ENCODE measurements around the gene DNAH10. TPM values are rescaled to one million over a fixed set of nuclear protein-coding genes. Genes with fewer than 3 reads are reported as not detected.

DNAH10 gene
- total and polyA plus RNA-seq, 4 donors: 4.5 to 18.1 (median 11.4) TPM

DNA sequence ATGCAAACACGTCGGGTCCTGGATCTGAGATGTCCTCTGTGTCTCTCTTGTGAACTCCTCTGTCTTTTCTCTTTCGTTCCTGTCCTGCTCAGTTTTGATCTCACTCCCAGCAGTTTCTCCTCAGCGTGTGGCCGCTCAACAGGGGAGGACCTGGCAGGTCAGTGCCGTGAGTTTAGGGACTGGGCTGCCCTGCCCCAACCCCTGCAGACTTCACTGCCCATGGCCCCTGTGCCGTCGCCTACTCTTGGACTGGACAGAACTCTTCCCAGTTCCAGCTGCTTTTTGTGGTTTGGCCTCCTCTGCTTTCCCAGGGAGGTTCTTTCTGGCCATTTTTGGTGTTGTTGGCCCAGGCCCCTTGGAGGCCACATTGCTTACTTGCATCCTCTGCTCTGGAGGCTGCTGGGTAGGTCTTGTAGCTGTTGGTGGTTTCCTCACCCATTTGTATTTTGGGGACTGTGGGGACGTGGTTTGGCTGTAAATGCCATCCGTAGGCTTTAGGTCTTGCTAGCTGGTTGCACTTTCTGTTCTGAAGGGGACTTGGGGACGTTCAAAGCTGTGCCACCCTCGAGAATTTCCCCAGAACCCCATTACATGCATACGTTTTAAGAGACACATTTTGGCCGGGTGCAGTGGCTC, 20.0 kb upstream of the DNAH10 start:
- H3K36me3 ChIP-seq (ENCODE audit: control insufficient read depth, insufficient read depth, low read length): peaks cover 81% of the 10 kb centered on the region
- 92% methylated on average over 13 of the region's 14 CpGs for WGBS (ENCODE audit: insufficient coverage)

DNA sequence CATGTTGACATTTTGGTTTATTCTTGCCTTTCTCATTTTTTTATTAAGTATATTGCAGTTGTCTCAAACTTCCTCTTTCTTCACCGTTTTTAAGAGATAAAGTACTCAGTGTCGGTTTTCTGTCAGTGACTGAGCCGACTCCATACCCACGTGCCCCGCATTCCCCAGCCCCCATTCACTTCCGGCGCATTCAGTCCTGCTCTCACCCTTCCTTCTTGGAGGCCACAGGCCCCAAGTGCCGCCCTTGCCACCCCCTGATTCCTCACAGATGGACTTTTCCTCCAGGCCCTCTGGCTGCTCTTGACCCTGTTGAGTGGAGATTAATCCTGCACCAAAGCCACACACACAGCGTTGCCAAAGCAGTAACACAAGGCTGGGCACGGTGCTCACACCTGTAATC, 19.1 kb upstream of the DNAH10 start:
- no peaks in the 10 kb centered on the region for H3K4me1 ChIP-seq (ENCODE audit: control insufficient read depth, insufficient read depth, low read length)
- H3K36me3 ChIP-seq (ENCODE audit: control insufficient read depth, insufficient read depth, low read length): peaks cover 74% of the 10 kb centered on the region
- H3K27me3 ChIP-seq (ENCODE audit: control insufficient read depth, insufficient read depth, low read length): no peaks in the 10 kb centered on the region
- DNase-seq (ENCODE audit: low read depth in 4 of 6, low spot score in 6 of 6): no peak
- no peaks in the 10 kb centered on the region for H3K9me3 ChIP-seq (ENCODE audit: control insufficient read depth, insufficient read depth, low read length)
- H3K27ac ChIP-seq (ENCODE audit: low read depth, low read length): no peak overlapping the region
- 96% methylated on average over 9 of the region's 10 CpGs for WGBS (ENCODE audit: insufficient coverage)
- H3K4me3 ChIP-seq (ENCODE audit: low read depth, low read length): no peak overlapping the region

More for the DNA sequence above, 20.0 kb upstream of the DNAH10 start:
- Histone ChIP-seq H3K27me3 (ENCODE audit: control insufficient read depth, insufficient read depth, low read length) (no peaks in the 10 kb centered on the region), H3K4me1 (ENCODE audit: control insufficient read depth, insufficient read depth, low read length) (no peaks in the 10 kb centered on the region), H3K9me3 (ENCODE audit: control insufficient read depth, insufficient read depth, low read length) (no peaks in the 10 kb centered on the region), H3K4me3 (ENCODE audit: low read depth, low read length) (no peak overlapping the region), H3K27ac (ENCODE audit: low read depth, low read length) (no peak overlapping the region)
- no peak for DNase-seq (ENCODE audit: low read depth in 4 of 6, low spot score in 6 of 6)

DNA sequence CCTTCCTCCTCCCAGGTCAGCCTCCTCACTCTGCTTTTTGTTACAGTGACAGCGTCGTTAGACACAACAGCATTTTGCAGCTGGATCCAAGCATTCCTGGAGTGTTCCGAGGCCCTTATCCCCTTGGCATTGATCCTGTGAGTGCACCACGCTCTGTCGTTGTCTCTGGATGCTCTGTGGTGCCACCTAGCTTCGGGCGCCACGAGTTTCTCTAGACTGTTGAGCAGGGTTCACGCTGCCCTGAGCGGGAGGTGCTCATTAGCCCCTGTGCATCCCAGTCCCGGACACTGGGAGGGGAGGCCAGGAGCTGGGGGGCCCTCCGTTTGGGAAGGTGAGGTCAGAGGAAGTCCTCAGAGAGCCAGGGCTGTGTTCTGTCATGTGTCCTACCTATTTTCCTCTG, 17.3 kb upstream of the DNAH10 start:
- Histone ChIP-seq H3K27ac (ENCODE audit: low read depth, low read length) (no peak overlapping the region), H3K4me3 (ENCODE audit: low read depth, low read length) (no peak overlapping the region), H3K9me3 (ENCODE audit: control insufficient read depth, insufficient read depth, low read length) (no peaks in the 10 kb centered on the region), H3K4me1 (ENCODE audit: control insufficient read depth, insufficient read depth, low read length) (no peaks in the 10 kb centered on the region), H3K27me3 (ENCODE audit: control insufficient read depth, insufficient read depth, low read length) (no peaks in the 10 kb centered on the region), H3K36me3 (ENCODE audit: control insufficient read depth, insufficient read depth, low read length) (peaks cover 74% of the 10 kb centered on the region)
- DNase-seq (ENCODE audit: low read depth in 4 of 6, low spot score in 6 of 6): peak in 1 of 6 donors; percentile 5
- WGBS (ENCODE audit: insufficient coverage): 81% methylated on average over 11 of the region's 12 CpGs

DNA sequence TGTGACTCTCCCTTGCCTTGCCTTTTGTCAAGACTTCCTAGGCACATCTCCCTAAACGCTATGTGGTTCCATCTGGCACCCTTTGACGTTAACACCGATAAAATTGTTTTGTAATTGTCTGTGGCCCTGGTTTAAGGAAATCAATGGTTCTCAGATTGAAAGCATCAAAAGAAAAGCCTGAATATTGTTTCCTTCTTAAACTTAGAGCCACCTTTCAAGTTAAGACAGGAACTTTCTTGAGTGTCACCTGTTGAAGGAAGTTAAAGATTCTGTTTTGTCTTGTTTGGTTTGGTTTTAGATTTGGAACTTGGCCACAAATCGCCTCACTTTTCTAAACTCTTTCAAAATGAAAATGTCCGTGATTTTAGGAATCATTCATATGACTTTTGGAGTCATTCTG, 14.8 kb upstream of the DNAH10 start:
- H3K9me3 ChIP-seq (ENCODE audit: control insufficient read depth, insufficient read depth, low read length): no peaks in the 10 kb centered on the region
- H3K36me3 ChIP-seq (ENCODE audit: control insufficient read depth, insufficient read depth, low read length): peaks cover 69% of the 10 kb centered on the region
- no peaks in the 10 kb centered on the region for H3K27me3 ChIP-seq (ENCODE audit: control insufficient read depth, insufficient read depth, low read length)
- DNase-seq (ENCODE audit: low read depth in 4 of 6, low spot score in 6 of 6): no peak
- H3K27ac ChIP-seq (ENCODE audit: low read depth, low read length): no peak overlapping the region
- H3K4me1 ChIP-seq (ENCODE audit: control insufficient read depth, insufficient read depth, low read length): no peaks in the 10 kb centered on the region
- no peak overlapping the region for H3K4me3 ChIP-seq (ENCODE audit: low read depth, low read length)
- WGBS (ENCODE audit: insufficient coverage): 93% methylated on average over 3 of the region's 5 CpGs

DNA sequence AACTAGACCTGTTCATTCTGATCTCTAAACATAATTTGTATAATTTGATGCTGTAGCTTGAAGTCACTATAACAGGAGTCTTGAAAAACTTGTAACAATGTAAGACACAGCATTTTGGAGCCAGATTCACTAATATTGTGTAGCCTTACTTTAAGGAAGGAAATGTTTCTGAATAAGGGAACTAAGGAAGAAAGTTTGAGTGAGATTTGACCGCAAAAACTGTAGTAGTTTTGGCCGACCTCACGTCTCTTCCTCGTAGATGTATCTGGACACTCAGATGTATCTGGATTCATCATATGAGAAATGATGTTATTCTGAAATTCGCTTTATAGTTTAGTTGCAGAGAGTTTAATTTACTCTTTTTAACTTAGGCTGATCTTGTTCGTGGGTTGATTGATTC, 13.9 kb upstream of the DNAH10 start:
- no peaks in the 10 kb centered on the region for H3K27me3 ChIP-seq (ENCODE audit: control insufficient read depth, insufficient read depth, low read length)
- no peaks in the 10 kb centered on the region for H3K9me3 ChIP-seq (ENCODE audit: control insufficient read depth, insufficient read depth, low read length)
- 93% methylated on average over 5 of the region's 6 CpGs for WGBS (ENCODE audit: insufficient coverage)
- H3K27ac ChIP-seq (ENCODE audit: low read depth, low read length): no peak overlapping the region
- H3K36me3 ChIP-seq (ENCODE audit: control insufficient read depth, insufficient read depth, low read length): peaks cover 69% of the 10 kb centered on the region
- H3K4me1 ChIP-seq (ENCODE audit: control insufficient read depth, insufficient read depth, low read length): no peaks in the 10 kb centered on the region
- DNase-seq (ENCODE audit: low read depth in 4 of 6, low spot score in 6 of 6): no peak
- H3K4me3 ChIP-seq (ENCODE audit: low read depth, low read length): no peak overlapping the region

DNA sequence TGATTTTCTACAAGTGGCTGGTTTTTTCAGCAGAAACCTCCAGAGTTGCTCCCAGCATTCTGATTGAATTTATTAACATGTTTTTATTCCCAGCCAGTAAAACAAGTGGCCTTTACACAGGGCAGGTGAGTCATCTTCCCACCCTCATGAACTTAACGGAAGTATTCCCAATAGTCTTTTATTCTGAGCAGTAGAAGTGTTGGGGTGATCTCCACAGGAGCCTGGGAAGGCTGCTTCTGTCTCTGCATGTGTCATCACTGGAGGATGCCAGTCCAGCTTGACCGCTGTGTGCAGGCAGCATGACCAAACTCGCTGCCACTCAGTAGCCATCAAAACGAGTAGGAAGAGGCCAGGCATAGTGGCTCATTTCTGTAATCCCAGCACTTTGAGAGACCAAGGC, 13.4 kb upstream of the DNAH10 start:
- no peak for DNase-seq (ENCODE audit: low read depth in 4 of 6, low spot score in 6 of 6)
- H3K9me3 ChIP-seq (ENCODE audit: control insufficient read depth, insufficient read depth, low read length): no peaks in the 10 kb centered on the region
- peaks cover 69% of the 10 kb centered on the region for H3K36me3 ChIP-seq (ENCODE audit: control insufficient read depth, insufficient read depth, low read length)
- no peak overlapping the region for H3K4me3 ChIP-seq (ENCODE audit: low read depth, low read length)
- no peaks in the 10 kb centered on the region for H3K4me1 ChIP-seq (ENCODE audit: control insufficient read depth, insufficient read depth, low read length)
- H3K27me3 ChIP-seq (ENCODE audit: control insufficient read depth, insufficient read depth, low read length): no peaks in the 10 kb centered on the region
- no peak overlapping the region for H3K27ac ChIP-seq (ENCODE audit: low read depth, low read length)
- 89% methylated on average over 3 of the region's 4 CpGs for WGBS (ENCODE audit: insufficient coverage)

DNA sequence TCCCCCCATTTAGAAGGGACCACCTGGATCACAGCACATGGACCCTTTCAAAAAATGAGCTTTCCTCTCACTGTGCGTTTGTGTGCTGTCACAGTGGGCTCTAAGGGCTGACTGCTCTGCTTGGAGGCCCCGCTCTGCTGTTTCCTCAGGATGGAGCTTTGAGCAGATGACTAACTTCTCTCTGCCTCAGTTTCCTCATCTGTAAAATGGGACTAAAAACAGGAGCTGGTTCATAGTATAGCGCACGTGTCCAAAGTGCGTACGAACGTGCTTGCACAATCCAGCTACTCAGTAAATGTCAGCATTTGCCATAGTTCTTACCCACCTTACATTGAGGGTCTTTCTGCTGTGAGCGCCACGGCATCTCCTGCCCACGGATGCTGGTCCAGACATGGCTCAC, 12.7 kb upstream of the DNAH10 start:
- no peak overlapping the region for H3K27ac ChIP-seq (ENCODE audit: low read depth, low read length)
- H3K36me3 ChIP-seq (ENCODE audit: control insufficient read depth, insufficient read depth, low read length): peaks cover 71% of the 10 kb centered on the region
- no peaks in the 10 kb centered on the region for H3K4me1 ChIP-seq (ENCODE audit: control insufficient read depth, insufficient read depth, low read length)
- H3K27me3 ChIP-seq (ENCODE audit: control insufficient read depth, insufficient read depth, low read length): no peaks in the 10 kb centered on the region
- H3K9me3 ChIP-seq (ENCODE audit: control insufficient read depth, insufficient read depth, low read length): no peaks in the 10 kb centered on the region
- no peak for DNase-seq (ENCODE audit: low read depth in 4 of 6, low spot score in 6 of 6)
- WGBS (ENCODE audit: insufficient coverage): 95% methylated on average over 8 of the region's 10 CpGs
- no peak overlapping the region for H3K4me3 ChIP-seq (ENCODE audit: low read depth, low read length)

DNA sequence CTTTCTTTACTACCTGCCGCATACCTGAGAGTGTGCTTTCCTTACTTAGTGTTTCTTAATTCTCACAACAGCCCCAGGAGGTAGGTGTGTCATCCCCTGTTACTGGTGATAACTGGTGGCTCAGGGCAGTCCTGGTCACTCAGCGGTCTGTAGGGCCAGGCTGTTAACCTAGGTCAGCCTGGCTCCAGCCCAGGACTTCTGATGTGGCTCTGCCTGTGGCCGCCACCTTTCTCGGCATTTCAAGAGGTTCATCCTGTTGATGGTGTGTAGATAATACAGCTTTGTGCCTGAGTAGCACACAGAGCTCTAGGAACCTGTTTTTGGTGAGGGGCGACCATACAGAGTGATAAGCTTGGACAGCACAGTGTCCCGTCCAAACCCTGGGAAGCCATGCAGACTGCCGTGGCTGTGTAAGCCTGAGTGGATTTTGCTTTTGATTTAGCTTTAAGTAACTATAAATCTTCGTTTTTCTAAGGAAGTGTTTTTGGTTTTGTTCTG, 11.9 kb upstream of the DNAH10 start:
- Histone ChIP-seq H3K27ac (ENCODE audit: low read depth, low read length) (no peak overlapping the region), H3K36me3 (ENCODE audit: control insufficient read depth, insufficient read depth, low read length) (peaks cover 71% of the 10 kb centered on the region), H3K27me3 (ENCODE audit: control insufficient read depth, insufficient read depth, low read length) (no peaks in the 10 kb centered on the region), H3K9me3 (ENCODE audit: control insufficient read depth, insufficient read depth, low read length) (no peaks in the 10 kb centered on the region), H3K4me1 (ENCODE audit: control insufficient read depth, insufficient read depth, low read length) (no peaks in the 10 kb centered on the region), H3K4me3 (ENCODE audit: low read depth, low read length) (no peak overlapping the region)
- 100% methylated on average over 3 of the region's 8 CpGs for WGBS (ENCODE audit: insufficient coverage)
- no peak for DNase-seq (ENCODE audit: low read depth in 4 of 6, low spot score in 6 of 6)

DNA sequence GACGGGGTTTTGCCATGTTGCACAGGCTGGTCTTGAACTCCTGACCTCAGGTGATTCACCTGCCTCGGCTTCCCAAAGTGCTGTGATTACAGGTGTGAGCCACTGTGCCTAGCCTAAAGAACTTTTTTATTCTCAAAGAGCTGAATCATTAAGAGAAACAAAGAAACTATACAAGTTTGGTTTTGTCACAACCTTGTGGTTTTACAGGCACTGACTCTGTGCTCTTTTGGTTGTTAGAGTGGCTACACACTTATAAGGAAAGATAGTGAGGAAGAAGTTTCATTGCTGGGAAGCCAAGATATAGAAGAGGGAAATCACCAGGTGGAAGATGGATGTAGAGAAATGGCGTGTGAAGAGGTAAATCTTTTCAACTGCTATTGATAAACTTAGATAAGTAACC, 10.1 kb upstream of the DNAH10 start:
- Histone ChIP-seq H3K4me1 (ENCODE audit: control insufficient read depth, insufficient read depth, low read length) (no peaks in the 10 kb centered on the region), H3K27ac (ENCODE audit: low read depth, low read length) (no peak overlapping the region), H3K36me3 (ENCODE audit: control insufficient read depth, insufficient read depth, low read length) (peaks cover 67% of the 10 kb centered on the region), H3K4me3 (ENCODE audit: low read depth, low read length) (no peak overlapping the region), H3K9me3 (ENCODE audit: control insufficient read depth, insufficient read depth, low read length) (no peaks in the 10 kb centered on the region), H3K27me3 (ENCODE audit: control insufficient read depth, insufficient read depth, low read length) (no peaks in the 10 kb centered on the region)
- WGBS (ENCODE audit: insufficient coverage): 100% methylated on average over 1 of the region's 3 CpGs
- no peak for DNase-seq (ENCODE audit: low read depth in 4 of 6, low spot score in 6 of 6)

DNA sequence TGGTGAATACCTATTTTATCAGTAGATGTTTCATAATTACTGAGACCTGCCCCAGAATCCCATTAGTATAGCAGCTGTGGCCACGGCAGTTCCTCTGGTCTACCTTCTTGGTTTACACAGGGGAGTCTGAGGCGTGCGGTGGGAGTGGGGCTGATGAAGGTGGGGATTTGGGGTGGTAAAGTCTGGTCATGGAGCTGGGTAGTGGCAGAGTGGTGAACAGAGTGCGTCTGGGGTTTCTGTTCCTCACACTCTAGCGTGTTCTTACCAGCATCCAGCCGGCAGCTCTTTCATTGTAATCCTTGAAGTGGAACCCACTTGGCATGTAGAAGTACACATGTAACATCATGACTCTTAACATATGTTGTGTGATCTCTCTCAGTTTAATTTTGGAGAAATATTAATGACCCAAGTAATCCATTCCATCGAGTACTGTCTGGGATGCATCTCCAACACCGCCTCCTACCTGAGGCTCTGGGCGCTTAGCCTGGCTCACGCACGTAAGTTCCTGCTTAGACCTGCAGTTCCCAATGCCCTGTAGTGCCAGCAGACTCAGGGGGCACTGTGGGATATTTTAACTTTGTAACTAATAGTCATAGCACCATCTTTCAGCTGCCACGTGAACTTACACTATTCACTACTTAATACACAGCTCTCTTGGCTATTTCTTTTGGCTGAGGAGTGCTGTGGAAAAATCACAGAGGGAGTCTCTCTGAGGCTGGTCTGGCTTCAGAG, 7.9 kb upstream of the DNAH10 start:
- H3K4me3 ChIP-seq (ENCODE audit: low read depth, low read length): no peak overlapping the region
- no peak for DNase-seq (ENCODE audit: low read depth in 4 of 6, low spot score in 6 of 6)
- no peaks in the 10 kb centered on the region for H3K27me3 ChIP-seq (ENCODE audit: control insufficient read depth, insufficient read depth, low read length)
- no peaks in the 10 kb centered on the region for H3K4me1 ChIP-seq (ENCODE audit: control insufficient read depth, insufficient read depth, low read length)
- H3K27ac ChIP-seq (ENCODE audit: low read depth, low read length): no peak overlapping the region
- 100% methylated on average over 5 of the region's 12 CpGs for WGBS (ENCODE audit: insufficient coverage)
- H3K9me3 ChIP-seq (ENCODE audit: control insufficient read depth, insufficient read depth, low read length): no peaks in the 10 kb centered on the region
- H3K36me3 ChIP-seq (ENCODE audit: control insufficient read depth, insufficient read depth, low read length): peaks cover 64% of the 10 kb centered on the region
